NK-92 treated with Interleukin-12 subunit alpha and Interleukin-12 subunit beta, amount 100 ng/mL, for 24 hours (cell line): Measurements from ENCODE around the gene OAS3.
"Not testable (repeated sequence)": the region's sequence is repeated elsewhere in the genome, so short reads cannot be mapped to it uniquely, and the experiment has no call there.

ENCODE experiments used
- DNase-seq: peaks from one replicate; lab custom pipeline; 2025; lab: John Stamatoyannopoulos, UW

Gene OAS3

GRCh38 chr12:112980491-112981158 lies 42.4 kb downstream of the OAS3 start:
- DNase-seq, result no peak

- no peak for DNase-seq
Observed at GRCh38 chr12:112985642-112986290, 47.5 kb downstream of the OAS3 start.

DNA sequence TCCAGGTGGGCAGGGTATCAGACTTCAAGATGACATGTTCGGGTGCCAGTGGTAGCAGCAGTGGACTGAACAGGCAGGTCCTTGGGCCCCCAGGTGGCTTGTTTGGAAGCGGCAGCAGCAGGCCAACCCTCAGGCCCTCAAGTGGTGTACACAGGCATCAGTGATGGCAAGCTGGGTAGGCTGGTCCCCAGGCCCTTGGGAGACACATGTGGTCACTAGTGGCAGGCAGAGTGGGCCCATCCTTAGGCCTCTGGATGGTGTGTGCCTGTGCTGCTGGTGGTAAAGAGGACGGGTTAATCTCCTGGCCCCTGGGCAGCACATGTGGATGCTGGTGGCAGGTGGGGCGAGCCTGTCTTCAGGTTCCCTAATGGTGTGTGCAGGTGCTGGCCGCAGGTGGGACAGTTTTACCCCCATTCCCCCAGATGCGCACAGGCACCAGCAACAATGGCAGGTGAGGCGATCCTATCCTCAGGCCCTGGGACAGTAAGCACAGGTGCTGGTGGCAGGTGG lies 48.1 kb downstream of the OAS3 start:
- DNase-seq, result no peak

DNA sequence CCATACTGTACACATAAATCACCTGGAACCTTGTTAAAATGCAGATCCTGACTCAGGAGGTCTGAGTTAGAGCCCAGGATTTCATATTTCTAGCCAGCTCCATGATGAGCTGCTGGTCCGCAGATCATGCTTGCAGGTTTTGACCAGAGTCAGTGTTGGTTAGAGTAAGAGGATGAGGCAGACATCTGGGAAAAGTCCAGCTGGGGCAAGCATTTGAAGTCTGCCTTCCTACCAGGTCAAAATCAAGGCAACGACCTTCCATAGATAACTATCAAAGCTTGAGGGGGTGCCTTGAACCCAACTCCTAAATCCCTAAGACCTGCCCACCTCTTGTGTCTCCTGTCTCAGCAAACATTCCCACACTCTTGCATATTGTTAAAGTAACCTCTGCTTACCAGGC lies 49.3 kb downstream of the OAS3 start:
- no peak for DNase-seq

GRCh38 chr12:112988224-112988623 lies 50.0 kb downstream of the OAS3 start:
- DNase-seq, result no peak

GRCh38 chr12:112988823-112989385 lies 50.6 kb downstream of the OAS3 start:
- DNase-seq, result not testable (repeated sequence)

DNA sequence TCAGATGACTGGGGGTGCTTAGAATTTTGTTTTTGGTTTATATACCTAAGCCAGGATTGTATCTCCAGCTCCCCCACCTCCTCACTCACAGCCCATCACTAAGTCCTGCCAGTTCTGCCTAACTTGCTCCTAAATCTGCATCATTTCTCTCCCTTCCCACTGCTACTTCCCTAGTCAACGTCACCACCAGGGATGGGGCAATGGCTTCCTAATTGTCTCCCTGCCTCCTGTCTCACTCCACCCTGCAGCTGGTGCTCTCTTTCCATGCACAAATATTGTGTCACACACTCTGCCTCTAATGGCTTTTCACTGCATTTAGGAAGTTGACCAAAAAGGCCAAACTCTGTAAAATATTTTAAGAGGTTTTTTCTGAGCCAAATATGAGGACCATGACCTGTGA lies 51.5 kb downstream of the OAS3 start:
- DNase-seq, result no peak

DNA sequence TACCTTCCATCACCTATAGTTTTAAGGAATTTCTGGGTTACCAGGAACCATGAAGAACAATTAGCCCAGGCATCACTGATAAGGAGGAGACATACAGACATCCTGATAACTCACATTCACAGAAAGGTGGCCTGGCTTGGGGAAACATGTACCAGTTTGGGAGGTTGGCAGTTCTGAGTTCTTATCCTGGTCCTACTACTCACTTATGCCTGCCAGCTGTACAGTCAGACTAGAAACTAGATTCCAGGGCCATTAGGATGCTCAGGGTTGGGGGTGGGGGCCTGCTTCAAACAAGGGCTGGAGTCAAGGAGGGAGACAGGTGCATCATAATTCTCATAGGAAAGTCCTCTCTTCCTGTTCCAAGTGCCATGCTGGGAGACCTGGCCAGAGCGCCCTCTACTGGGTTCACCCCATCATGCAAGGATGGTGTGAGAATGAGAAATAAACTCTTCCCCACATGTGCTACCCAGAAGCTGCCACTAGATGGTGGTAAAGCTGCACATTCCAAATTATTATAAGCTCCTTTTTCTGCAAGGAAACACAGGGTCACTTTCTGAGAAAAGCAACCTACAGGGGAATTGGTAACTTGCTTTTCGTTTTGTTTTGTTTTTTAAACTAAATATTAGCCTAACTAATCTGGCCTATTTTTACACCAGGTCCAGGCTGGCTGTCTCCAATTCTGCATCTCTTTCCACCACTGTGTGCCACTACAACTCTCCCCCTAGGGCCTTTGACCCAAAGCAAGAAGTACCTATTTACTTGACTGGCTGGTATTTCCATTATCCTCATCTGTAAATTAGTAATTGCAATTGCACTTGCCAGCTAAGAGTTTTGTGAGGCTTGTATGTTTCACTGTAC lies 54.5 kb downstream of the OAS3 start:
- peak; percentile 31 for DNase-seq

DNA sequence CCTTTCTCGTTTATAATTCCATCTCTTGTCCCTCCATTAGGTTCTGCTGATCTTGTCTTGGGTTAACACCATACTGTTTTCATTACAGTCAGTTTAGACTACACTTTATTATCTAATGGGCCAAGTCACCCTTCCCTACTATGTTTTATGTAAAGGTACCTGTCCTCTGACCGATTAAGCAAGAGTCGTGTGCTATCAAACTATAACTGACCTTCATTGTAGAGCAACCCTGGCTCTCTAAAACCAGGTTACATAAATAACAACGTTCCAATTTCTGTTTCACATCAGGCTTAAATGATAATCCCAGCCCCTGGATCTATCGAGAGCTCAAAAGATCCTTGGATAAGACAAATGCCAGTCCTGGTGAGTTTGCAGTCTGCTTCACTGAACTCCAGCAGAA lies 56.7 kb downstream of the OAS3 start:
- no peak for DNase-seq

- no peak for DNase-seq
Observed at GRCh38 chr12:112996501-112996900, 58.2 kb downstream of the OAS3 start.

GRCh38 chr12:112997506-112997905 lies 59.2 kb downstream of the OAS3 start:
- DNase-seq, result no peak

DNA sequence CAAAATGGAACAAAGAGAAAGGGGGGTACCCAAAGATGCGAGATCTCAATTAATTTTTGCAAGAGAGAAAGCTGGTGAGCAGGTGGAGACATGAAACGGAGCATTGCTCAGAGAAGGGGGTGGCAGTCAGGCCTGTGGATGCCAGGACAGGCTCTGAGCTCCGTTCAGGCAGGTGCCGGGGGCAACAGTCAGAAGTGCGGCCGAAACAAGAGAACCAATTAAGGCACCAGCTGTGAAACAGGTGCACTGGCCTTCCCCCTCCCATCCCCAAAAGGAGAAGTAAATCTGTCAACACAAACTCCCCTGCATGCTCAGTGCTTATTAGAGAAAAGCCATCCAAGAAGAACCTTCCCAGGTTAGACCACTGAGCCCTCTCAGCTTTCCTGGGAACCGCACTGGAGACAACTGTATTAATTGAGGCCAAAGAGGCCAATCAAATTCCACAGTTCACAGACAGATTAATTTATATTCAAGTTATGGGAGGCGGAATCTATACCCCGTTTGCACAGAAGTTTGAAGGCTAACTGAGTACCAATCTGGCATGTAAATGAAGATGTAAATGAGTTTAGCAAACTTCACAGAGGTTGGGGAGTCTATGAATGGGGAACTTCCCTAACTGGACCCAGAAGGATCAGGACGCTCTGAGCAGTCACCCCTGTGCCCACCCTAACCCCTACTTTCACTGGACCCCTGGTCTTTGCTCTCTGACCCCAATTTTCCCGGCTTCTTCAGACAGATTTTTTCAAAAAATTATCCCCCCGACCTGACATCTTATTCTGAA lies 60.9 kb downstream of the OAS3 start:
- no peak for DNase-seq

GRCh38 chr12:113000433-113000832 lies 62.2 kb downstream of the OAS3 start:
- DNase-seq, result no peak

DNA sequence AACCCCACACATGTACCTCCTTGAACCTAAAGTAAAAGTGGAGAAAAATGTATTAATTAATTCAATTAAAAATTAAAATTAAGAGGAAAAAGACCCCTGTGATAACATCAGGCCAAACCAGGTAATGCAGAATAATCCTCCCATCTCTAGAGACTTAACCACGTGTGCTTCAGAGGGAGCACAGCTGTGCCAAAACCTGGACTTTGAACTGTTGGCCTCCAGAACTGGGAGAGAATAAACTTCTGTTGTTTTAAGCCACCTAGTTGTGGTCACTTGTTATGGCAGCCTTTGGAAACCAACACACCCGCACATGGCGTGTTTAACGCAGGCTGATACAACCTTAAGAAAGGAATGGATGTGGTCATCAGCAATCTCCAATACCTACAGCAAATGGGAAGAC lies 63.9 kb downstream of the OAS3 start:
- no peak for DNase-seq

DNA sequence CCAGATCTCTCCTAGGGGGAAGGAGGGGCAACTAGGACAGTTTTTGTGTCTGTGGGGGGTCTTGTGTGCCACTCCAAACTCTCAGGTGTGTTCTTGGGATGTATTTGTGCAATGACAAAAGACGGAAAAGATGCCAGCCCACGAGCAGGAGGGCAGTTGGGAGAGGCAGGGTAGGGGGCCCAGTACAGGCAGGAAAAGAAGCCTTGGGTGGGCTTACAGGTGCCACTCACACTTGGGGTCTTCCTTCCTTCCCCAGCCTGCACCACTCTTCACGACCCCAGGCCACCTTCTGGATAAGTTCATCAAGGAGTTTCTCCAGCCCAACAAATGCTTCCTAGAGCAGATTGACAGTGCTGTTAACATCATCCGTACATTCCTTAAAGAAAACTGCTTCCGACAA lies 64.4 kb downstream of the OAS3 start:
- DNase-seq, result no peak

- no peak for DNase-seq
Observed at GRCh38 chr12:113003636-113004035, 65.4 kb downstream of the OAS3 start.

GRCh38 chr12:113005762-113006161 lies 67.5 kb downstream of the OAS3 start:
- no peak for DNase-seq

DNA sequence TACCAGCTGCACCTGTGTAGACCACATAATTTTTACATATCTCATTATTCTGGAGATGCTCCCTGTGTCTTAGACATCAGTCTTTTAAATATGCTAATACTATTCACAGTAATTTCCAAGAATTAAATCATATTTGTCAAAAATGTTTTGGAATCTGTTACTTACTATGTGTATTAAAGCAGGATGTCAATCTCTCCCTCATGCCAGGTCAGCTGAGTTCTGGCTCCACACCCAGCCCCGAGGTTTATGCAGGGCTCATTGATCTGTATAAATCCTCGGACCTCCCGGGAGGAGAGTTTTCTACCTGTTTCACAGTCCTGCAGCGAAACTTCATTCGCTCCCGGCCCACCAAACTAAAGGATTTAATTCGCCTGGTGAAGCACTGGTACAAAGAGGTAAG lies 67.9 kb downstream of the OAS3 start:
- no peak for DNase-seq

- no peak for DNase-seq
Observed at GRCh38 chr12:113006641-113007040, 68.4 kb downstream of the OAS3 start.

- no peak for DNase-seq
Observed at GRCh38 chr12:113007166-113007565, 68.9 kb downstream of the OAS3 start.

GRCh38 chr12:113010701-113011100 lies 72.4 kb downstream of the OAS3 start:
- DNase-seq, result no peak

- DNase-seq, result no peak
Observed at GRCh38 chr12:113014565-113014964, 76.3 kb downstream of the OAS3 start.
